Glomerular visceral epithelial cell (primary cell): Measurements from ENCODE around the gene TRAF3IP1.
"Not testable (repeated sequence)": the region's sequence is repeated elsewhere in the genome, so short reads cannot be mapped to it uniquely, and the experiment has no call there.

ENCODE experiments used
- DNase-seq: peaks from one replicate; pipeline ENCODE4 v3.0.0-alpha.2; 2016; ENCODE audit errors: extremely low spot score

Gene TRAF3IP1

DNA sequence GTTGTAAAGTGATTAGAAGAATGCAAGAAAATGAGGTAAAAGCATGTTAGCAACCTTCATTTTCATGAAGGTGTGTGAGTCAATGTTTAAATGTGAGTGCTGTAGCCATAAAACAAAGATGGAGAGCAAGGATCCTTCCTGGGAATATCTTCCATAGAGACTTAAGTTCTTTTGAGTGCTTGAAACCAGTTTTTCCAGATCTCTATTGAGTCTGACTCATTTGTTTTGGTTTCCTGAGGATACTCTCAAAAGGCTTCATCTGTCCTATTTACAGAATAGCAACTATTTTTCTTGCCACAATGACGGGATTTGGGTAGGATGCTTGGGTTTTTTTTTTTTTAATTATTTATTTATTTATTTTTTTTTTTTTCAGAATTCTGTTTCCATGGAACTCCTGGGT lies 60.5 kb downstream of the TRAF3IP1 start:
- no peak for DNase-seq

DNA sequence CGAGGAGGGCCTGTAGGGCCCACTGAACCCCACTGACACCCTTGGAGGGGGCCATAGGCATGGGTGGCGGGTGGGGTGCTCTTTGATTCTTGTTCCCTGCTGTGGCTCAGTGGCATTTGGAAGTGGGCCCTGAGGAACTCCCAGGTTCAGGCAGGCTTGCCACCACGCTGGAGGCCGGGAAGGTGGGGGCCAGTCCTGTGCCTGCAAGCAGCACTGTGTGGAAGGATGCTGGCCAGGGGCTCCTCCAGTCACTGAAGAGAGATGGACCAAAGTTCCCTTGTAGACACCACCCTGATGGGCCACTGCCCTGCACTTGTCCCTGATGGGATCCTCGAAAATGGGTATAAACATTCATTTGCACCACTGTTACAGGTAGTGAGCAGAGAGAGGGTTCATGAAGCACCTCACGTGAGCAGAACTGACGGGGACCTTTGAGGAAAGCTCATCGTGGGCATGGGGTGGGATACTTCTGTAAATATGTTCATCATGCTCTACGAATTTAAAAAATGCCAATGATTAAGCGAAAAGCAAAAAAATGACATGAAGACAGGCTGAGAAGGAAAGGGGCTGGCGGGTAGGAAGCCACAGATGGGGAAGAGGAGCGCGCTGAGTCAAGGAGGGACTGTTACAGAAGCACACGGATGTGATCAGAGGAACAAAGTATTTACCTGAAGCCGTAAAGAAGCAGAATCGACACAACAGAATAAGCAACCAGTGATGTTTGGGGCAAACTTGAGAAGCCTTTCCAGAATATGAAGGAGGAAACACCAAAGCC lies 61.2 kb downstream of the TRAF3IP1 start:
- no peak for DNase-seq

GRCh38 chr2:238382381-238382781 lies 62.1 kb downstream of the TRAF3IP1 start:
- DNase-seq: no peak

- no peak for DNase-seq
These were observed 62.8 kb downstream of the TRAF3IP1 start for GRCh38 chr2:238383135-238383534.

DNA sequence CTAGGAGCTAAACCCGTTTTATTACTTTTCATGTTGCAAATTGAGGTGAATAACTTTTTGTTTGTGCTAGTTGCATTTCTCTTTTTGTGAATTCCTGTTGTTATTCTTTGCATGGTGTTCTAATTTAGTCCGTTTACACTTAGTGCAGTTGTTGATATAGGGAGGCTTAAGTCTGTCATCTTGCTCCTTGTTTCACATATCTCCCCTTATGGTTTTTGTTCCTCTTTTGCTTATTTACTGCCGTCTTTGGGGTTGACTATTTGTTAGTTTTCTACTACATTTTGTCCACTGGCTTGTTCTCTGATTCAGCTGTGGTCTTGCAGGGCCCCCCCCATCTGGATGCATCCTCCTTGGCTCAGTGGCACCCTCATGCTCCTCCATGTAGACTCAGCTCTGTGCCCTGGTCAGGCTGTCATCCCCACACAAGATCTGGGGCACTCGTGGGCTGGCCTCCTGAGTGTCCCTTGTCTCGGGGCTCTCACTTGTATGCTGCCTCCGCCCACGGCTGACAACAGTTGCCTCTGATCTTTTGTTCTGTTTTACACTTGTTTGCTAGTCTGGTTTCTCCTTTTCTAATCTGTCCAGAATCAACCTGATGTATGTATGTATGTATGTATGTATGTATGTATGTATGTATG lies 63.5 kb downstream of the TRAF3IP1 start:
- no peak for DNase-seq

GRCh38 chr2:238387332-238387731 lies 67.0 kb downstream of the TRAF3IP1 start:
- DNase-seq: no peak

DNA sequence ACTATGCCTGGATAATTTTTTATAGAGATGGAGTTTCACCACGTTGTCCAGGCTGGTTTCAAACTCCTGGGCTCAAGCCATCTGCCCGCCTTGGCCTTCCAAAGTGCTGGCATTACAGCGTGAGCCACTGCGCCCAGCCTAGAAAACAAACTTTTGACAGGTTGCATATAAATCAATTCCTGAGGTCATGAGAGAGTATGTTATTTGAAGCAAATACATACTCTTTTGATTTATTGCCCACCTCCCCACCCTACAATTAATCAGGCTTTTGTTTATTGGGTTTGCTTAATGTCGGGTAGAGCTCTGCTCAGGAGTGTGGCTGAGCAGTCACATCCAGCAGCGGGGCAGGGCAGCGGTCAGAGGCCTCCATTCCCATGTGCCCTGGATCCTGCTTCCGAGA lies 68.5 kb downstream of the TRAF3IP1 start:
- DNase-seq: no peak

DNA sequence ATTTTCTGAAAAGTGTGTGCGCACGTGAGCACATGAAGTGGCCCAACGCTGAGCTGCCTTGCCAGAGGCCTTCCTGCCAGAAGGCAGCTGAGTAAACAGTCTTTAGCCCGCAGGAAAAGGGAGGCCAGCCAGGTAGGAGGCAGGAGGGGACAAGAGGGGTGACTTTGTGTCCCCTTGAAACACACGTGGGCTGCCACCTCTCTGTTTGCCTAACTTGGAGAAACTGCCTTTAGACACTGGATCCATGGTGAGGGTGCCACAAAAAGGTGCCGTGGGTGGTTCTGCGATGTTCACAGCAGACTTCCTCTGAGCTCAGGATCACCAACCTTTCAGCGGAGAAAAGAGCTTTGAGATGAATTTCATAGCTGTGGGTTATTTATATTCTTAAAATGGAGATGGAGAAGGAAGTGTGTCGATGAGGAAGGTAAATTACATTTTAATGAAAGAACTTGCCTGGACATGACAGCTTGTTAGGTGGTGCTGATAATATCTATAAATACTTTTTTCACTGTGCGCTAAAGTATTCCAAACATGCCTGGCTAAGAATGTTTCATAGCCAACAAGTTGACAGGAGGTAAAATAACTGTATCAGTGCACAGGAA lies 69.8 kb downstream of the TRAF3IP1 start:
- DNase-seq: no peak

GRCh38 chr2:238391042-238391689 lies 70.8 kb downstream of the TRAF3IP1 start:
- no peak for DNase-seq

DNA sequence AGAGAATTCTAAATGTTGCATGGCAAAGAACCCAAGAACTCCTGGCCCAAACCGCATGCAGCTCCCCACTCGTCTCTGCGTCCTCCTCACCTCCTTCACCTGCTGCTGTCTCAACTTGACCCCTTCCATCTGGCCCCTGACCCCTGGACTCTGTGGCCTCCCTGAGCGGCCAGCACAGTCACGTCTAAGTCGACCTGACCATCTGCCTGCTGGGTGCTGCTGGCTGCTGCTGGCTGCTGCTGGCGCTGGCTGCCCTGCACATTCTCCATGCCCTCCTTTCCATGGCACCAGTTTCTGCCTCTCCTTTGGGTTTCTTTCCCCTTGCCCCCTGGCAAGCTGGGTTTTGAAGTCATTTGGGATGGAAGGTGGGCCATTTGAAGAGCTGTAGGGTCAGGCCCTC lies 76.3 kb downstream of the TRAF3IP1 start:
- DNase-seq: no peak

- DNase-seq: no peak
These were observed 77.0 kb downstream of the TRAF3IP1 start for GRCh38 chr2:238397356-238397755.

- no peak for DNase-seq
These were observed 78.3 kb downstream of the TRAF3IP1 start for GRCh38 chr2:238398577-238398976.

DNA sequence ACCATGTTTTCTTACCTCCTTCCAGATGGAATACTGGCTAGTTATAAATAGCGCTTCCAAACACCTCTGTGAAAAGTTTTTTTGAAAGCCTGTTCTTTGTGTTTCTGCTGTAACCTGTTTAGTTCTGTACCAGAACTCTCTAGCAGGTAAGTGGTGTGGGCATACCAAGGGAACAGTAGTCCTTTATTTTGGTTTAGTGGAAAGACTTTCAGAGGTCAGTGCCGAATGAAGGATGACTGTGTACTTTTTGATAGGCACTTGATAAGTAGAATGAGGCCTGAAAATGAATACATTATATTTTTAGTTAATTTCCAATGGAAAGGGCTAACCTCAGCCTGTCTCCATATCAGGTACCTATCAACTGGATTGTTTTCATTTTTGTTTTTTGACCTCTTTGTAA lies 78.8 kb downstream of the TRAF3IP1 start:
- DNase-seq: no peak

GRCh38 chr2:238401551-238401950 lies 81.2 kb downstream of the TRAF3IP1 start:
- DNase-seq: no peak

DNA sequence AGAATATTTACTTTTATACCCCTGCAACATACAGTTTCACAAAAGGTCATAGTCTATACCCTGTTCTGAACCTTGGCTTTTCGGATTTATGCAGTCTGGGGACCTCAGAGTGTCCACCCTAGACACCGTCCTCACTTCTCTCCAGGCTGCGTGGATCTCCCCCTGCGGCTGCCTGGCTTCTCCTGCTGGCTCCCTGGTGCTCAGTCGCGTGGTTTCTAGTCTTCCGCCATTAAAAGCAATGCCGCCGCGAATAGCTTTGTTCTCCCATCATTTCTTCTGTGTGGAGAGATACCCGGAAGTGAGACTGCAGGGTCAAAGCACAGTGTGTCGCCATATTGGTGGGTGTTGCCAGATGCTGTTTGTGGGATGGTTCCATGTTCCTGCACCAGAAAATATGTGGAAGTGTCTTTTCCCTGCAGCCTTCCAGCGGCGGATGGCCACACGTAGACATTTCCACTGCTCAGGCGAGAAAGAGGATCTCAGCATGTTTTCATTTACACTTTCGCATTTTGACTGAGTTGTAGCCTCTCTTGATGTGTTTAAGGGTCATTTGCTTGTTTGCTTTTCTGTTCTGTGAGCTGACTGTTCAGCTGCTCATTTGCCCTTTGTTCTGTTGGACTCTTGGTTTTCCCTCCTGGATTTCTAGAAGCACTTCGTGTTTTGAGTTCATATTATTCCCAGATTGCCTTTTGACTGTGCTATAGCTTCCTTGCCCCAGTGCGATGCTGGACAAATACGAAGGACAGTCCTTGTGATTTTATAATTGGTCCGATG lies 83.5 kb downstream of the TRAF3IP1 start:
- no peak for DNase-seq

DNA sequence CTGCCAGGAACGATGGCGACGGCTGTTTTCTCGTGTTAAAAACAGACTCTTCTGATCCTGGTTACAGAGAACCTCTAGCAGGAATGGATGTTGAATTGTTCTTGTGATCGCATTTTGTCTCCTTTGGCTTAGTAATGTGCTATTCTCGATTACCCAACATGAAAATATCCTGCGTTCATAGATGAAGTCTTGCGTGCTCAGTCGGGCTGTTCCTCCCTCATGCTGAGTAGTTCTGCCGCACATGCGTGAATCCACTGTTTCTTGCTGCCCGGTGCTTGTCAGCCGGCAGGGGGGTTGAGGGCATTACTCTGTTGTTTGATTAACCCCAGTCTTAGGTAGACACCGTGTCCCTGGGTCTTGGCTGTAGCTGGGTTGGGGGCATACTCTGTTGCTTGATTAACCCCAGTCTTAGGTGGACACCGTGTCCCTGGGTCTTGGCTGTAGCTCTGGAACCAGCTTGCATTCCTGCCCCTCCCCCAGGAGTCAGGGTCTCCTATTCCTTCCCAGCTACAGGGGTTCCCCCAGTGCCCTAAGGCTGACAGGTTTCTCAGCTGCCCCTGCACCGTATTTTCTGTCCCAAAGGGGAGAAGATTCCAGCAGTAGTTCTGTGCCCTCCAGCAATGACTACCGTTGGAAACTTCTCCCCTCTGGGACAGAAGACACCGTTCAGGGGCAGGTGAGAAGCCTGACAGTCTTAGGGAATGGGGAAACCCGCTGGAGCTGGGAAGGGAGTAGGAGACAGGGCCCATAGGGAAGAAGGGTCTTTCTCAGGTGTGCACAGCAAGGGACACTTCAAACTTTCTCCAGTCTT lies 84.3 kb downstream of the TRAF3IP1 start:
- no peak for DNase-seq

DNA sequence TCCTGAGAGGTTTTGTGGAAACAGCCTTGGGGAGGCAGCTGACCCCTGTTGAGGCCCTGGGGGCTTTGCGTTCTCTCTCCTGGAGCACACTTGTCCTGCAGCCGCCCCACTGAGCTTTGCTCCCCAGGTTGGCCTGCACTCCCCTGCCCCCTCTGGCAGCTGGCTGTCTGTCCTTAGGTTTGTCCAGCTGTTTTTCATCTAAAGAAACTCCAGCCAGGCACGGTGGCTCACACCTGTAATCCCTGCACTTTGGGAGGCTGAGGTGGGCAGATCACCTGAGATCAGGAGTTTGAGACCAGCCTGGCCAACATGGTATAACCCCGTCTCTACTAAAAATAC lies 84.9 kb downstream of the TRAF3IP1 start:
- not testable (repeated sequence) for DNase-seq

DNA sequence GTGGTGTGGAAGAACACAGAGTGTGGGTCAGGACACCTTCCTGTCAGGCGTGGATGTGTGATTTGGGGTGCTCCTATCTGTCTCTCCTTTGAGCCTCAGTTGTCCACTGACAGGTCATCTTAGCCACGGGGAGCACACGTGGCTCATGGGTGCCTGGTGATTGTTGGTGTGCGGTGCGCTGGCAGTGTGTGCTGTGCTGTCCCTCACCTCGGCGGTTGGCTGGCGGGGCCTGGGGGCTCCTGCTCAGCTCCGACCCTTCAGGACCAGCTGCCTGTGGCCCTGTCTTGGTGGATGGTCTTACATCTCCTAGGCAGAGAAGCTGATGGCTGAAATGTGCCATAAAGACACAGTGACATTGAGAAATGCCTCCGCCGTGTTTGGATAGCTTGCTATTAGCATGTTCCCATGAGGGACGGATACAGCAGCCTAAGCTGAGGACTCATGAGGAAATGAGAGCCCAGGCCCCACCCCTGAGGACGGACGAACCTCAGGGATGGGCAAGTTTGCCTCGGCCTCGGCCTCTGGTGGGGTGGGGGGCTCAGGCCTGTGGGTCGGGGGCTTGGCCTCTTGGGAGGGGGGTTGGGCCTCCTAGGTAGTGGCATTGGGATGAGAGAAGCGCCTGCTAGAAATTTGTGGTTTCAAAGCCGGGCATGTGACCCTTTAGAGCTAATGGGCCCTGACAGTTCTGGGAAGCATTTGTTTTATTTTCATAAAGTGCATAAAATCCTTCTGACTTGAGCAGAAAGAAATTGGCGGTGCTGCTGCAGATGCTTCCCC lies 86.1 kb downstream of the TRAF3IP1 start:
- no peak for DNase-seq

DNA sequence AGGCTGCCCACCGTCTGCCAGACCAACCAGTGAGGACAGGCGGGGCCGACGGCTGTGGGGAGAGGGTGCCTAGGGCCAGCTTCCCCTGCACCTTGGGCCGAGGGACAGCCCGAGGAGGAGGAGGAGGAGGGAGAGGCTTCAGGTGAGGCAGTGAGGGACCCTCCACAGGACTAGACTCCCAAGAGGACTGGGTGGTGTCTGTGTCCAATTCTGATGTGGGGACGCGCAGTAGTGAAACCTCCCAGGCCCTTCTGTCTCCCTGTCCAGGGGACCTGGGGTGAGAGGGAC lies 86.6 kb downstream of the TRAF3IP1 start:
- no peak for DNase-seq

GRCh38 chr2:238407566-238407965 lies 87.2 kb downstream of the TRAF3IP1 start:
- DNase-seq: no peak
